SHP77 treated with DMSO at 0.1 percent for 48 hours (cell line): ENCODE results near the gene ZRANB3.

Experiments
- DNase-seq: peaks from one replicate; lab custom pipeline; 2025; lab: John Stamatoyannopoulos, UW

The ZRANB3 gene

GRCh38 chr2:135175177-135175576 is 355.8 kb downstream of the ZRANB3 start:
- no peak for DNase-seq

GRCh38 chr2:135174810-135175093 is 356.3 kb downstream of the ZRANB3 start:
- no peak for DNase-seq

GRCh38 chr2:135174049-135174809 is 356.8 kb downstream of the ZRANB3 start:
- DNase-seq: no peak

GRCh38 chr2:135169900-135170753 is 360.9 kb downstream of the ZRANB3 start:
- DNase-seq: no peak

GRCh38 chr2:135168204-135168856 is 362.7 kb downstream of the ZRANB3 start:
- no peak for DNase-seq

- no peak for DNase-seq
These were observed 363.7 kb downstream of the ZRANB3 start for GRCh38 chr2:135167273-135167672.

- DNase-seq: no peak
These were observed 366.6 kb downstream of the ZRANB3 start for GRCh38 chr2:135164431-135164830.

GRCh38 chr2:135163901-135164300 is 367.1 kb downstream of the ZRANB3 start:
- DNase-seq: no peak

GRCh38 chr2:135163306-135163705 is 367.7 kb downstream of the ZRANB3 start:
- DNase-seq: no peak

GRCh38 chr2:135162786-135163185 is 368.2 kb downstream of the ZRANB3 start:
- no peak for DNase-seq

GRCh38 chr2:135162377-135162776 is 368.6 kb downstream of the ZRANB3 start:
- DNase-seq: no peak

GRCh38 chr2:135159191-135159590 is 371.8 kb downstream of the ZRANB3 start:
- no peak for DNase-seq

GRCh38 chr2:135157856-135158255 is 373.2 kb downstream of the ZRANB3 start:
- no peak for DNase-seq

- DNase-seq: no peak
These were observed 376.1 kb downstream of the ZRANB3 start for GRCh38 chr2:135154962-135155361.

GRCh38 chr2:135152361-135152760 is 378.7 kb downstream of the ZRANB3 start:
- no peak for DNase-seq

- no peak for DNase-seq
These were observed 379.4 kb downstream of the ZRANB3 start for GRCh38 chr2:135151615-135152014.

GRCh38 chr2:135150725-135151124 is 380.3 kb downstream of the ZRANB3 start:
- DNase-seq: no peak

- no peak for DNase-seq
These were observed 381.8 kb downstream of the ZRANB3 start for GRCh38 chr2:135149251-135149650.

- no peak for DNase-seq
These were observed 386.7 kb downstream of the ZRANB3 start for GRCh38 chr2:135144343-135144742.

- no peak for DNase-seq
These were observed 388.7 kb downstream of the ZRANB3 start for GRCh38 chr2:135142323-135142722.

GRCh38 chr2:135140606-135141005 is 390.4 kb downstream of the ZRANB3 start:
- no peak for DNase-seq

GRCh38 chr2:135132314-135132713 is 398.7 kb downstream of the ZRANB3 start:
- no peak for DNase-seq

- DNase-seq: no peak
These were observed 400.3 kb downstream of the ZRANB3 start for GRCh38 chr2:135130751-135131150.
